GM19035 (cell line): Measurements from ENCODE around the gene GPR161.
"Not testable (repeated sequence)": the region's sequence is repeated elsewhere in the genome, so short reads cannot be mapped to it uniquely, and the experiment has no call there.

Source experiments
- ATAC-seq: cut with Tn5 transposase; IDR thresholded peaks from one replicate; pipeline ENCODE4 v1.9.1; 2021; ENCODE audit not compliant: unreplicated experiment

Gene GPR161

GRCh38 chr1:168089326-168089978 lies 47.3 kb downstream of the GPR161 start:
- no peak for ATAC-seq

- no peak for ATAC-seq
These were observed 48.0 kb downstream of the GPR161 start for GRCh38 chr1:168088511-168089325.

- ATAC-seq = no peak
These were observed 49.0 kb downstream of the GPR161 start for GRCh38 chr1:168087696-168088095.

- ATAC-seq = no peak
These were observed 50.3 kb downstream of the GPR161 start for GRCh38 chr1:168086438-168086837.

- no peak for ATAC-seq
These were observed 51.3 kb downstream of the GPR161 start for GRCh38 chr1:168085401-168085872.

- ATAC-seq = no peak
These were observed 52.1 kb downstream of the GPR161 start for GRCh38 chr1:168084396-168085231.

- no peak for ATAC-seq
These were observed 53.0 kb downstream of the GPR161 start for GRCh38 chr1:168083456-168084325.

GRCh38 chr1:168082008-168082876 lies 54.5 kb downstream of the GPR161 start:
- peak; percentile 88 for ATAC-seq

GRCh38 chr1:168081373-168082007 lies 55.2 kb downstream of the GPR161 start:
- ATAC-seq = no peak

- no peak for ATAC-seq
These were observed 57.0 kb downstream of the GPR161 start for GRCh38 chr1:168079761-168080160.

GRCh38 chr1:168069384-168069783 lies 67.3 kb downstream of the GPR161 start:
- ATAC-seq = no peak

GRCh38 chr1:168065506-168065905 lies 71.2 kb downstream of the GPR161 start:
- no peak for ATAC-seq

- ATAC-seq = no peak
These were observed 72.5 kb downstream of the GPR161 start for GRCh38 chr1:168064216-168064615.

GRCh38 chr1:168057921-168058320 lies 78.8 kb downstream of the GPR161 start:
- no peak for ATAC-seq

GRCh38 chr1:168057355-168057754 lies 79.4 kb downstream of the GPR161 start:
- no peak for ATAC-seq

- not testable (repeated sequence) for ATAC-seq
These were observed 80.6 kb downstream of the GPR161 start for GRCh38 chr1:168056152-168056551.

- no peak for ATAC-seq
These were observed 82.6 kb downstream of the GPR161 start for GRCh38 chr1:168054117-168054516.

GRCh38 chr1:168053681-168054080 lies 83.0 kb downstream of the GPR161 start:
- ATAC-seq = no peak

GRCh38 chr1:168050880-168051279 lies 85.8 kb downstream of the GPR161 start:
- no peak for ATAC-seq
